RWPE2 (cell line): ENCODE results near the gene CA10.

Experiments used
- ATAC-seq: fragments of 200-7000 bp; cut with Tn5 transposase; 3 replicates; pipeline ENCODE4 v1.9.1; 2021; ENCODE audit warnings: low read depth
- DNase-seq: peaks from one replicate; pipeline ENCODE4 v3.0.0-alpha.2; 2020; ENCODE audit warnings: low spot score
- H3K27ac ChIP-seq: fragments of 450-650 bp; 2 replicates; pipeline ENCODE4 v1.5.1; 2017; ENCODE audit warnings: mild to moderate bottlenecking; ENCODE audit not compliant: poor library complexity, severe bottlenecking
- H3K27me3 ChIP-seq: fragments of 250-450 bp; sonication (Bioruptor Pico); 2 replicates; pipeline ENCODE4 v1.5.1; 2021; ENCODE audit warnings: mild to moderate bottlenecking, moderate library complexity; ENCODE audit not compliant: insufficient read depth, poor library complexity, severe bottlenecking
- H3K36me3 ChIP-seq: fragments of 250-450 bp; sonication (Bioruptor Pico); 2 replicates; pipeline ENCODE4 v1.5.1; 2020; ENCODE audit warnings: low read depth, mild to moderate bottlenecking, moderate library complexity
- H3K4me1 ChIP-seq: fragments of 250-450 bp; sonication (Bioruptor Pico); 2 replicates; pipeline ENCODE4 v1.5.1; 2021; ENCODE audit warnings: mild to moderate bottlenecking, moderate library complexity; ENCODE audit not compliant: insufficient read depth, poor library complexity, severe bottlenecking
- H3K4me3 ChIP-seq: fragments of 250-450 bp; sonication (Bioruptor Pico); 2 replicates; pipeline ENCODE4 v1.5.1; 2021; ENCODE audit warnings: mild to moderate bottlenecking, moderate library complexity; ENCODE audit not compliant: severe bottlenecking
- H3K9me3 ChIP-seq: fragments of 250-450 bp; sonication (Bioruptor Pico); 2 replicates; pipeline ENCODE4 v1.5.1; 2021; ENCODE audit warnings: mild to moderate bottlenecking, moderate library complexity; ENCODE audit not compliant: severe bottlenecking
- TF ChIP-seq, protein P1 (sequence below): fragments of 450-650 bp; IDR thresholded peaks from one replicate; pipeline ENCODE4 v1.5.1; 2017; ENCODE audit warnings: mild to moderate bottlenecking, moderate library complexity; ENCODE audit not compliant: poor library complexity, severe bottlenecking

CA10 gene

DNA sequence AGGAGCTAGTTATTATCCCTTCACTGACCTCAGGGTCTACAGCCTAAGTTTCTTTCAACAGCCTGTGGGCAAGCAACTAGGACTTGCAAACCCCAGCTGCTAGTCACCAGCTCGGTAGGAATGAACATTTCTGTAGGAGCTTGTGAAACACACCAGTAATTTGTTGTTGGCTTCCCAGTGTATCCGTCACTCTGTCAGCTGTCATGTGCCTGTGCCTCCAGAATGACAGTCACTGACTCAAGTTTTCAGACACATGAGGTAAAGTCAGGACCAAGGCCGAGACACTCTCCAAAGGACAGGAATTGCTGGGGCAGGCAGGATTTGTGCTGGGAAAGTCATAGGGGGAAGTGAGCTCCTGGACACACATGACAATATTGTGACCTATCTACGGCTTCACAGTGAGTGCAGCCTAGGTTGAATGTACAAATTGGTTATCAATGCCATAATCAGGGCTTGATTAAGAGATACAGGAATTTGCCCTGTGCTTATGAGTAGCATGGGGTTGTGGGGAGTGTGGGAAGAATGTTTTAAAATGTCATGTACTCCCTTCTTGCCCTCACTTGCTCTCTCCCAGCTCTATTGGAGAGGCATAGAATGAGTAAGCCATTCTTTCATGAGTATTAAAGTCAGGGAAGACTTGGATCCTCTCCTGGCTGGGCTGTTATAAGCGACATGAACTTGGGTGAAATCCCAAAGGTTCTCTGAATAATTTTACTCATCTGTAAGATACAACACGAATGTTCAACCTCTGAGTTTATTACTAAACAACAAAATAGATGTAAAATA lies 506.8 kb downstream of the CA10 start:
- ATAC-seq, result no peak
- TF ChIP-seq, protein P1, sequence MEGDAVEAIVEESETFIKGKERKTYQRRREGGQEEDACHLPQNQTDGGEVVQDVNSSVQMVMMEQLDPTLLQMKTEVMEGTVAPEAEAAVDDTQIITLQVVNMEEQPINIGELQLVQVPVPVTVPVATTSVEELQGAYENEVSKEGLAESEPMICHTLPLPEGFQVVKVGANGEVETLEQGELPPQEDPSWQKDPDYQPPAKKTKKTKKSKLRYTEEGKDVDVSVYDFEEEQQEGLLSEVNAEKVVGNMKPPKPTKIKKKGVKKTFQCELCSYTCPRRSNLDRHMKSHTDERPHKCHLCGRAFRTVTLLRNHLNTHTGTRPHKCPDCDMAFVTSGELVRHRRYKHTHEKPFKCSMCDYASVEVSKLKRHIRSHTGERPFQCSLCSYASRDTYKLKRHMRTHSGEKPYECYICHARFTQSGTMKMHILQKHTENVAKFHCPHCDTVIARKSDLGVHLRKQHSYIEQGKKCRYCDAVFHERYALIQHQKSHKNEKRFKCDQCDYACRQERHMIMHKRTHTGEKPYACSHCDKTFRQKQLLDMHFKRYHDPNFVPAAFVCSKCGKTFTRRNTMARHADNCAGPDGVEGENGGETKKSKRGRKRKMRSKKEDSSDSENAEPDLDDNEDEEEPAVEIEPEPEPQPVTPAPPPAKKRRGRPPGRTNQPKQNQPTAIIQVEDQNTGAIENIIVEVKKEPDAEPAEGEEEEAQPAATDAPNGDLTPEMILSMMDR, result no peak

DNA sequence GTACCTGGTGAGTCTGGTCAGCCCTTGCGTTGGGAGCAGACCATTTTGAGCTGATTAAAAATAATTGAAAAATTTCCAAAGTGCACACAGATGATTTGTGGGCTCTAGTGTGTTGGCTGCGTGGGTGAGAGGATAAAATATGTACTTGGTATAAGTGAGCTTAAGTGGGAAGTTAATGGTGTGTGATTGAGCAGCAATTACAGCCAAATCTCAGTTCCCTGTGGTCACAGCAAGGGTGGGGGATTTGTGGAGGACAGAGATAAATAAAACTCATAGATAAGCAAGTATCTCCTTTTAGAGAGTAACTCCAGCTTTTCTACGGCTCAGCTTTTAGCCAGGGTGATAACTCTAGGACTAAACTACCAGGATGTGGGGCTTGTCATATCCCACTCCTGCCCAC lies 507.7 kb downstream of the CA10 start:
- H3K4me1 ChIP-seq, result no peaks in the 10 kb centered on the region
- H3K4me3 ChIP-seq, result no peak overlapping the region
- DNase-seq (no peak), ATAC-seq (no peak)
- no peaks in the 10 kb centered on the region for H3K9me3 ChIP-seq
- H3K27me3 ChIP-seq, result no peaks in the 10 kb centered on the region
- TF ChIP-seq, protein P1, result no peak
- no peaks in the 10 kb centered on the region for H3K36me3 ChIP-seq
- no peak overlapping the region for H3K27ac ChIP-seq

More for the DNA sequence above, 506.8 kb downstream of the CA10 start:
- Histone ChIP-seq H3K27ac (no peak overlapping the region), H3K27me3 (no peaks in the 10 kb centered on the region), H3K4me1 (no peaks in the 10 kb centered on the region), H3K36me3 (no peaks in the 10 kb centered on the region), H3K9me3 (no peaks in the 10 kb centered on the region), H3K4me3 (no peak overlapping the region)
- DNase-seq, result no peak

DNA sequence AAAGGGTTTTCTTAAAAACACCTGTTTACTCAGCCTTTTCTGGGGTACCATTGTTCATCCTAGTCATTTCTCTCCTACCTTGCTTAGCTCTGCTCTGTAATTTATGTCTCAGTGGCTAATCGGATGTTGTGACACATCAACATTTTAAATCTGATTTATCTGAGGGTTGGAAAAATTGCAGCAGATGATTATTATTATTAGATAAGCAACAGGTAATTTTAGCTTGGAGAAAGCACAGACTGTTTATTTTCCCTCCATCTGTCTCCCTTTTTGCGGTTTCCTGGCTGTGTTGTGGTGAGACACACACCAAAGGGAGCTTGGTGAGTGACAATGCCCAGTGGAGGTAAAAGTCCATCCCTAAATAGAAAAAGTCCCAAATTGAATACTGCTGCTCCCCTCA lies 508.3 kb downstream of the CA10 start:
- H3K27me3 ChIP-seq, result no peaks in the 10 kb centered on the region
- TF ChIP-seq, protein P1, result no peak

DNA sequence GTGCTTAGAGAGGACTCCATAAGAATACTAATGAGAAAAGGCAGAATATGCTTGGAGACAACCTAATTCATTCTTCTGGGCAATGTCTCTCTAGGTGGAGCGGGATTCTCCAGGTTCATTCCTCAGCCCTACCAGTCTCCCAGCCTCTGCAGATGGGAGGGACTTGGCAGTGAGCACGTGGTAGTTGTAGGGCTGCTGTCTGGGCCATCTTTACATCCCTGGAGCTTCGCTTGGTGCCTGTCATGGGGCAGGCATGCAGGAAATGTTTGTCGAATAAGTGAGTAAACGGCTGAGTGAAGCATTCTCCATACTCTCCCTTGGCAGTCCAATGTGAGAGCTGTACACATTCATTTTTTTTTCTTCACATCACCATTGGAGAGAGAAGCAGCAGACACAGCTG lies 510.7 kb downstream of the CA10 start:
- no peak for DNase-seq
- Histone ChIP-seq H3K27me3 (no peaks in the 10 kb centered on the region), H3K9me3 (no peaks in the 10 kb centered on the region), H3K36me3 (no peaks in the 10 kb centered on the region), H3K27ac (no peak overlapping the region), H3K4me3 (no peak overlapping the region), H3K4me1 (no peaks in the 10 kb centered on the region)
- TF ChIP-seq, protein P1, result no peak
- ATAC-seq, result peak; percentile 78

More for the DNA sequence above, 508.3 kb downstream of the CA10 start:
- H3K4me1 ChIP-seq, result no peaks in the 10 kb centered on the region
- no peak for ATAC-seq
- no peaks in the 10 kb centered on the region for H3K9me3 ChIP-seq
- no peak overlapping the region for H3K27ac ChIP-seq
- H3K36me3 ChIP-seq, result no peaks in the 10 kb centered on the region
- H3K4me3 ChIP-seq, result no peak overlapping the region
- DNase-seq, result no peak

DNA sequence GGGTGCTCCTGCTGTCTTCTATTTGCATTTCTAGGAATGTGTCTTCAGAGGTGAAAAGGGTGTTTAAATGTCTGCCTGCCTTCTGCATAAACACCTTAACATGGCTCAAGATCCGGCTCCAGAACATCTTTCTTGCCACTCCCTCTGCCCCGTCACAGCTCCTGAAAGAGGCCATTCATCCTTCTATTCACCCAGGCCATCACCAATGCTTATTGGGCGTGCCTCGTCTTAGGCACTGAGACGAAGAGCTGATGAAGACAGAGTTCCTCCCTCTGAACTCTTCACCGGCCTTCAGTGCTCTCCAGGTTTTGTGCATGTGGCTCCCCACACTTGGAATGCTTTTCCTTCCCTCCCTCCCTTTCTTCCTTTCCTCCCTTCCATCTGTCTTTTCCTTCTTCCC lies 511.4 kb downstream of the CA10 start:
- ATAC-seq, result no peak
- H3K9me3 ChIP-seq, result no peaks in the 10 kb centered on the region

More for the DNA sequence above, 511.4 kb downstream of the CA10 start:
- TF ChIP-seq, protein P1, result no peak
- no peak overlapping the region for H3K4me3 ChIP-seq
- DNase-seq, result no peak
- H3K27me3 ChIP-seq, result no peaks in the 10 kb centered on the region
- H3K4me1 ChIP-seq, result no peaks in the 10 kb centered on the region
- no peak overlapping the region for H3K27ac ChIP-seq
- H3K36me3 ChIP-seq, result no peaks in the 10 kb centered on the region
